ENCODE data around the gene PRKCH. TPM values are rescaled to one million over a fixed set of nuclear protein-coding genes. Genes with fewer than 3 reads are reported as not detected.

The PRKCH gene
- total and polyA plus RNA-seq, 7 donors: 4.2 to 19.9 (median 10.0) TPM

- Histone ChIP-seq H3K4me3 (no peak overlapping the region), H3K9me3 (no peaks in the 10 kb centered on the region), H3K27ac (no peak overlapping the region), H3K4me1 (no peaks in the 10 kb centered on the region), H3K36me3 (no peaks in the 10 kb centered on the region), H3K27me3 (no peaks in the 10 kb centered on the region)
- intact Hi-C loops (cut with DNase I): no loop called here
- 80 to 81% methylated on average over 3 of the region's 3 CpGs for WGBS, 2 donors
- TF ChIP-seq CTCF (IDR thresholded peaks at IDR 0.05) (no peak), POLR2A (IDR thresholded peaks at IDR 0.05) (no peak), POLR2AphosphoS5 (IDR thresholded peaks at IDR 0.05) (no peak), EP300 (IDR thresholded peaks at IDR 0.05) (no peak)
- no peak for DNase-seq
Observed at GRCh38 chr14:61358554-61359226, 37.3 kb downstream of the PRKCH start.

GRCh38 chr14:61360796-61361525, 39.6 kb downstream of the PRKCH start:
- 67 to 74% methylated on average over 5 of the region's 5 CpGs for WGBS, 2 donors
- no peaks in the 10 kb centered on the region for H3K27me3 ChIP-seq
- H3K27ac ChIP-seq: no peak overlapping the region
- TF ChIP-seq POLR2A (IDR thresholded peaks at IDR 0.05) (no peak), CTCF (IDR thresholded peaks at IDR 0.05) (no peak), POLR2AphosphoS5 (IDR thresholded peaks at IDR 0.05) (no peak), EP300 (IDR thresholded peaks at IDR 0.05) (no peak)
- H3K4me3 ChIP-seq: no peak overlapping the region
- no peak for DNase-seq
- no peaks in the 10 kb centered on the region for H3K36me3 ChIP-seq
- intact Hi-C loops (cut with DNase I): no loop called here
- H3K4me1 ChIP-seq: no peaks in the 10 kb centered on the region
- H3K9me3 ChIP-seq: no peaks in the 10 kb centered on the region

- Histone ChIP-seq H3K9me3 (no peaks in the 10 kb centered on the region), H3K27ac (no peak overlapping the region), H3K36me3 (no peaks in the 10 kb centered on the region), H3K27me3 (no peaks in the 10 kb centered on the region), H3K4me3 (no peak overlapping the region), H3K4me1 (no peaks in the 10 kb centered on the region)
- intact Hi-C loops (cut with DNase I): no loop called here
- no peak for DNase-seq
- WGBS, 2 donors: 81 to 85% methylated on average over 5 of the region's 5 CpGs
- no peak for TF ChIP-seq POLR2AphosphoS5 (IDR thresholded peaks at IDR 0.05)
Observed at GRCh38 chr14:61362072-61362750, 40.8 kb downstream of the PRKCH start.

- H3K9me3 ChIP-seq: no peaks in the 10 kb centered on the region
- H3K4me3 ChIP-seq: no peak overlapping the region
- H3K27me3 ChIP-seq: no peaks in the 10 kb centered on the region
- H3K4me1 ChIP-seq: no peaks in the 10 kb centered on the region
- 80 to 88% methylated on average over 2 of the region's 2 CpGs for WGBS, 2 donors
- H3K36me3 ChIP-seq: no peaks in the 10 kb centered on the region
- no peak for TF ChIP-seq CTCF (IDR thresholded peaks at IDR 0.05)
- no peak for TF ChIP-seq POLR2AphosphoS5 (IDR thresholded peaks at IDR 0.05)
- no peak for TF ChIP-seq POLR2A (IDR thresholded peaks at IDR 0.05)
- TF ChIP-seq EP300 (IDR thresholded peaks at IDR 0.05): no peak
- intact Hi-C loops (cut with DNase I): no loop called here
- no peak overlapping the region for H3K27ac ChIP-seq
- no peak for DNase-seq
Observed at GRCh38 chr14:61364243-61364642, 42.9 kb downstream of the PRKCH start.

- Histone ChIP-seq H3K4me3 (no peak overlapping the region), H3K27me3 (no peaks in the 10 kb centered on the region), H3K36me3 (no peaks in the 10 kb centered on the region), H3K27ac (no peak overlapping the region), H3K4me1 (no peaks in the 10 kb centered on the region), H3K9me3 (no peaks in the 10 kb centered on the region)
- DNase-seq: no peak
- 56 to 62% methylated on average over 3 of the region's 3 CpGs for WGBS, 2 donors
- intact Hi-C loops (cut with DNase I): no loop called here
- TF ChIP-seq POLR2A (IDR thresholded peaks at IDR 0.05) (no peak), CTCF (IDR thresholded peaks at IDR 0.05) (no peak)
Observed at GRCh38 chr14:61365667-61366212, 44.4 kb downstream of the PRKCH start.

All from sigmoid colon (tissue), 7 donors.